Urinary bladder (tissue), 2 donors: ENCODE results near the gene ARHGAP45. TPM values are rescaled to one million over a fixed set of nuclear protein-coding genes. Genes with fewer than 3 reads are reported as not detected.

Source experiments
- polyA plus RNA-seq: library from polyadenylated mRNA; stranded (reverse); fragments of 200-250 nt; gene quantifications from one replicate; pipeline ENCODE4 v1.2.3, GENCODE V29; 2013
- small RNA-seq: library from RNA; depleted of rRNA; stranded (forward); fragments of <200 nt; gene quantifications from one replicate; pipeline ENCODE3, GENCODE V24; 2014
- total RNA-seq: library from RNA; depleted of rRNA; stranded (reverse); fragments of >200 nt; gene quantifications from one replicate; pipeline ENCODE4 v1.2.3, GENCODE V29; 2014
- donor health status: healthy.

Gene ARHGAP45
- total and polyA plus RNA-seq, 2 donors = 5.7 to 12.0 TPM

Small RNA genes within 50 kb of the gene (small RNA-seq; reads per million reads assigned to genes)
- gene RNU6-2 = 0.35 reads per million, percentile 23 among the genes with 10 or more reads in this experiment

Other genes with a start within 250 kb of the ARHGAP45 start
- 2.1 TPM for gene PLPPR3, start 245.2 kb upstream of the ARHGAP45 start, total RNA-seq
- gene PLPPR3, start 245.2 kb upstream of the ARHGAP45 start, polyA plus RNA-seq = 0.03 TPM
- gene AZU1, start 239.3 kb upstream of the ARHGAP45 start, total RNA-seq = not detected
- gene AZU1, start 239.3 kb upstream of the ARHGAP45 start, polyA plus RNA-seq = 0.15 TPM
- 0.26 TPM for gene PRTN3, start 226.2 kb upstream of the ARHGAP45 start, total RNA-seq
- gene PRTN3, start 226.2 kb upstream of the ARHGAP45 start, polyA plus RNA-seq = 0.08 TPM
- not detected for gene ELANE, start 214.9 kb upstream of the ARHGAP45 start, total RNA-seq
- 5.7 TPM for gene ELANE, start 214.9 kb upstream of the ARHGAP45 start, polyA plus RNA-seq
- gene CFD, start 207.5 kb upstream of the ARHGAP45 start, total RNA-seq = 84.4 TPM
- gene CFD, start 207.5 kb upstream of the ARHGAP45 start, polyA plus RNA-seq = 2,164 TPM
- gene MED16, start 174.0 kb upstream of the ARHGAP45 start, total RNA-seq = 21.2 TPM
- 59.8 TPM for gene MED16, start 174.0 kb upstream of the ARHGAP45 start, polyA plus RNA-seq
- not detected for gene RNU6-9, start 173.7 kb upstream of the ARHGAP45 start, total RNA-seq
- gene RNU6-9, start 173.7 kb upstream of the ARHGAP45 start, polyA plus RNA-seq = not detected
- gene R3HDM4, start 153.9 kb upstream of the ARHGAP45 start, total RNA-seq = 16.0 TPM
- 62.3 TPM for gene R3HDM4, start 153.9 kb upstream of the ARHGAP45 start, polyA plus RNA-seq
- gene KISS1R, start 149.8 kb upstream of the ARHGAP45 start, total RNA-seq = not detected
- gene KISS1R, start 149.8 kb upstream of the ARHGAP45 start, polyA plus RNA-seq = 0.28 TPM
- 9.1 TPM for gene ARID3A, start 141.1 kb upstream of the ARHGAP45 start, total RNA-seq
- 6.1 TPM for gene ARID3A, start 141.1 kb upstream of the ARHGAP45 start, polyA plus RNA-seq
- 23.3 TPM for gene WDR18, start 82.8 kb upstream of the ARHGAP45 start, total RNA-seq
- gene WDR18, start 82.8 kb upstream of the ARHGAP45 start, polyA plus RNA-seq = 36.6 TPM
- gene GRIN3B, start 66.7 kb upstream of the ARHGAP45 start, total RNA-seq = not detected
- 0.06 TPM for gene GRIN3B, start 66.7 kb upstream of the ARHGAP45 start, polyA plus RNA-seq
- 34.5 TPM for gene TMEM259, start 46.0 kb upstream of the ARHGAP45 start, total RNA-seq
- 159 TPM for gene TMEM259, start 46.0 kb upstream of the ARHGAP45 start, polyA plus RNA-seq
- not detected for gene RNU6-2, start 45.6 kb upstream of the ARHGAP45 start, total RNA-seq
- not detected for gene RNU6-2, start 45.6 kb upstream of the ARHGAP45 start, polyA plus RNA-seq
- gene CNN2, start 40.6 kb upstream of the ARHGAP45 start, total RNA-seq = 73.3 TPM
- gene CNN2, start 40.6 kb upstream of the ARHGAP45 start, polyA plus RNA-seq = 97.1 TPM
- 1.9 TPM for gene ABCA7, start 27.1 kb upstream of the ARHGAP45 start, total RNA-seq
- gene ABCA7, start 27.1 kb upstream of the ARHGAP45 start, polyA plus RNA-seq = 5.9 TPM
- 35.2 TPM for gene POLR2E, start 28.2 kb downstream of the ARHGAP45 start, total RNA-seq
- 255 TPM for gene POLR2E, start 28.2 kb downstream of the ARHGAP45 start, polyA plus RNA-seq
- 71.3 TPM for gene GPX4, start 36.8 kb downstream of the ARHGAP45 start, total RNA-seq
- 452 TPM for gene GPX4, start 36.8 kb downstream of the ARHGAP45 start, polyA plus RNA-seq
- gene SBNO2, start 107.1 kb downstream of the ARHGAP45 start, total RNA-seq = 7.6 TPM
- 44.8 TPM for gene SBNO2, start 107.1 kb downstream of the ARHGAP45 start, polyA plus RNA-seq
- gene STK11, start 138.6 kb downstream of the ARHGAP45 start, total RNA-seq = 31.7 TPM
- 56.5 TPM for gene STK11, start 138.6 kb downstream of the ARHGAP45 start, polyA plus RNA-seq
- 0.53 TPM for gene CBARP, start 170.8 kb downstream of the ARHGAP45 start, total RNA-seq
- 0.43 TPM for gene CBARP, start 170.8 kb downstream of the ARHGAP45 start, polyA plus RNA-seq
- gene ATP5F1D, start 174.6 kb downstream of the ARHGAP45 start, total RNA-seq = 9.5 TPM
- 236 TPM for gene ATP5F1D, start 174.6 kb downstream of the ARHGAP45 start, polyA plus RNA-seq
- gene MIDN, start 181.4 kb downstream of the ARHGAP45 start, total RNA-seq = 12.2 TPM
- gene MIDN, start 181.4 kb downstream of the ARHGAP45 start, polyA plus RNA-seq = 64.3 TPM
- 267 TPM for gene CIRBP, start 202.2 kb downstream of the ARHGAP45 start, total RNA-seq
- 536 TPM for gene CIRBP, start 202.2 kb downstream of the ARHGAP45 start, polyA plus RNA-seq
- gene FAM174C, start 208.4 kb downstream of the ARHGAP45 start, total RNA-seq = 4.9 TPM
- 55.9 TPM for gene FAM174C, start 208.4 kb downstream of the ARHGAP45 start, polyA plus RNA-seq
- 0.32 TPM for gene EFNA2, start 218.7 kb downstream of the ARHGAP45 start, total RNA-seq
- 0.09 TPM for gene EFNA2, start 218.7 kb downstream of the ARHGAP45 start, polyA plus RNA-seq